Suprapubic skin (tissue), 4 donors: ENCODE measurements around the gene TUT1.

Experiments
- POLR2A ChIP-seq, 2 donors: fragments of 450-650 bp; IDR thresholded peaks; one replicate each; pipeline ENCODE4 v1.6.1; 2017; ENCODE audit warnings: antibody characterized with exemption in 2 of 2, mild to moderate bottlenecking in 2 of 2, moderate library complexity in 2 of 2
- POLR2AphosphoS5 ChIP-seq, 3 donors: sonication (generic); formaldehyde crosslinking; IDR thresholded peaks; one replicate each; pipeline ENCODE4 v1.6.1; 2017; ENCODE audit warnings: antibody characterized with exemption in 3 of 3

DNA sequence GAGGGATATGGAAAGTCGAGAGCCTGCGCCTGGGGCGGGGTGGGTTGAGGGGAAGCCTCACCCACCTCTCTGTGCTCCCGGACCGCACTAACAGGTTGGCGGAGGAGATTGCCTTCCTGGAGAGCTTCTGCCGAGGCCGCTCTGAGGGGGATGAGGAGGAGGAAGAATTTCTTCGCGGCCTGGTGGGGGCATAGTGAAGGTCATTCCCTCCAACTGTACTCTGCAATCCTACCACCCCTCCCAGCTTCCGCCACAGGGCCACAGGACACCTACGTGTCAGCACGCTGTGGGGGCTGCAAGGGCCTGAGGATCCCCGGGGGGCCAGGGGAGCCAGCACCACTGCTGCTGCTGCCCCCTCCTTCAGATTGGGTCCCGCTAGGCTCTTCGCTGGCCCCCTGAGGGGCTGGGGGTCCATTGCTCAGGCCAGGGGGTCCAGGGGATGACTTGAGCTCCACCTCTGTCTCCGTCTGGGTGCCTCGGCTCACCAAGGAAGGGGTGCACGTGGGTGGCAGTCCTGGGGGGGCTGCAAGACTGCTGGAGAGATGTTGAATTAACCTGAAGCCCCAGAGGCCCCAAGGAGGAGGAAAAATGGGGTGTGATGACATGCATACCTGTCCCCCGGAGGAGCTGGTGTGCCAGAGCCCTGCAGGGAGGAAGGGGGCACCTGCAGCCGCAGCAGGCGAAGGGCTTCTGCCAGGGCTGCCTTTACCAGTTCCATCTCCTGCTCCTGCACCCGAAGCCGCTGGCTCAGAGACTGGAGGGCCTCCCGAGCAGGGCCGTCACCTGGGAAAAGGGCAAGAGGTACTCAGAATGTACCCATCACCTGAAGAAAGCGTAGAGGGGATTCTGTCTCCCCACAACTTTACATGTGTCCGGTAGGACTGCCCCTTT, 19.7 kb upstream of the TUT1 start:
- TF ChIP-seq POLR2A (IDR thresholded peaks at IDR 0.05) (no peak), POLR2AphosphoS5 (IDR thresholded peaks at IDR 0.05) (no peak)
